ENCODE results near the gene SULT1A3. TPM values are rescaled to one million over a fixed set of nuclear protein-coding genes. Genes with fewer than 3 reads are reported as not detected.

SULT1A3 gene
- total and polyA plus RNA-seq, 2 donors (not counting 1 experiment from before 2014, with no cell fraction given), result 33.2 to 36.8 TPM

DNA sequence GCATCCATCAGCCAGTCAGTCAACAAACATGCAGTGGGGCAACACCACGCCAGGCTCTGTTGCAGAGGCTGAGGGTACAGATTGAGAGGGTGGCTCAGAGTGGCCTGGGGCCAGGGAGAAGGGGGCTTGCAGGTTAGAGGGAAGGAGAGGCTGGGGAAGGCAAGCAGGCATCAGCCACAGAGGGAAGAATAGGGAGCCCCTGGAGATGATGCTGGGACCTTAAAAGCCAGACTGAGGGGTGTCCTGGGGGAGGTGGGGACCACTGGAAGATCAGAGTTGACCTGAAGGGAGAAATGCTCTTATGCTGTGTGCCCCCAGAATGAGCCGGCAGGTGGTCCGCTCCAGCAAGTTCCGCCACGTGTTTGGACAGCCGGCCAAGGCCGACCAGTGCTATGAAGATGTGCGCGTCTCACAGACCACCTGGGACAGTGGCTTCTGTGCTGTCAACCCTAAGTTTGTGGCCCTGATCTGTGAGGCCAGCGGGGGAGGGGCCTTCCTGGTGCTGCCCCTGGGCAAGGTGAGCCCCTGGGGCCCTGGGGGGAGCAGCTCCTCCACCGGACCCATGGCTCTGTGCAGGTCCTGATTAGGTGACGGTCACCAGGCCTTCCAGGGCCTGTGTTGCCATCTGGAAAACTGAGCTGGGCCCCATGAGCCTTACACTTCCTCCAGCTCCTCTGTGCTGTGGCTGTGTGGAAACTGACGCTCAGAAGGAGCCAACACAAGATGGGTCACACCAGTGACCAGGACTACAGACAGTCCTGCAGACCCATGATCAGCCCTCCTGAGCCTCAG, 14.0 kb upstream of the SULT1A3 start:
- peaks cover 42% of the 10 kb centered on the region for H4K20me1 ChIP-seq (ENCODE audit: control insufficient read depth, insufficient read depth, low read length, poor library complexity, severe bottlenecking)
- H3K36me3 ChIP-seq (replicated peaks in 1 of 2; ENCODE audit: control extremely low read depth in 1 of 2, control insufficient read depth in 1 of 2, extremely low read depth in 1 of 2, insufficient read depth in 2 of 2, low read length in 1 of 2), result peaks cover 0 to 42% of the 10 kb centered on the region in 2 experiments
- H3K4me2 ChIP-seq (replicated peaks; ENCODE audit: low read depth, low read length, poor library complexity, severe bottlenecking), result peak overlapping the region; percentile 97
- peaks cover 40 to 48% of the 10 kb centered on the region in 2 donors for H3K4me1 ChIP-seq (ENCODE audit: control insufficient read depth in 2 of 2, insufficient read depth in 2 of 2, low read length in 2 of 2)
- H3K4me3 ChIP-seq (ENCODE audit: control extremely low read depth in 1 of 5, extremely low read depth in 1 of 5, insufficient read depth in 1 of 5, low read depth in 2 of 5, low read length in 4 of 5), result peak overlapping the region; percentile 44 to 99 (median 97)
- ChIA-PET POLR2A (interaction anchor here (0.6 to 4.9 kb wide), 14 partner anchors 19 to 843 kb away, joined by 3 to 97 read pairs (median 4); partner anchors contain the start of genes ALDOA, MAPK3, SEPTIN1 and TBX6), CTCF (interaction anchor here (1.2 to 4.8 kb wide), 4 partner anchors 93 to 245 kb away, joined by 4 to 49 read pairs (median 4); partner anchors contain the start of genes ALDOA, DCTPP1 and TBX6)
- H3K27me3 ChIP-seq (replicated peaks in 1 of 4; ENCODE audit: control extremely low read depth in 1 of 4, control insufficient read depth in 3 of 4, insufficient read depth in 4 of 4, low read length in 3 of 4), result no peaks in the 10 kb centered on the region
- peaks cover 46% of the 10 kb centered on the region for H3K79me2 ChIP-seq (ENCODE audit: control insufficient read depth, insufficient read depth, low read length)
- intact Hi-C loops (cut with micrococcal nuclease), result no loop called here
- Mint-ChIP-seq H3K4me1 (peaks cover 46% of the 10 kb centered on the region), H3K4me3 (peak overlapping the region; percentile 90), H3K27ac (peak overlapping the region; percentile 99), H3K27me3 (no peaks in the 10 kb centered on the region), H3K9me3 (ENCODE audit: insufficient read depth) (no peaks in the 10 kb centered on the region)
- H3K9me3 ChIP-seq (ENCODE audit: control extremely low read depth in 1 of 3, control insufficient read depth in 2 of 3, insufficient read depth in 1 of 3, low read length in 2 of 3), result no peaks in the 10 kb centered on the region
- H3K27ac ChIP-seq (ENCODE audit: low read length in 2 of 2), result peak overlapping the region; percentile 78 to 87
- peak overlapping the region; percentile 98 for H3K9ac ChIP-seq (ENCODE audit: low read length)
- DNase-seq (no peak), ATAC-seq (ENCODE audit: low read depth) (no peak)
- 17% methylated on average over 13 of the region's 13 CpGs for whole genome bisulfite sequencing (ENCODE audit: insufficient coverage)
- H2AFZ ChIP-seq (ENCODE audit: insufficient read depth, low read depth, low read length, poor library complexity, severe bottlenecking), result peak overlapping the region; percentile 2
- TF ChIP-seq, protein P1, sequence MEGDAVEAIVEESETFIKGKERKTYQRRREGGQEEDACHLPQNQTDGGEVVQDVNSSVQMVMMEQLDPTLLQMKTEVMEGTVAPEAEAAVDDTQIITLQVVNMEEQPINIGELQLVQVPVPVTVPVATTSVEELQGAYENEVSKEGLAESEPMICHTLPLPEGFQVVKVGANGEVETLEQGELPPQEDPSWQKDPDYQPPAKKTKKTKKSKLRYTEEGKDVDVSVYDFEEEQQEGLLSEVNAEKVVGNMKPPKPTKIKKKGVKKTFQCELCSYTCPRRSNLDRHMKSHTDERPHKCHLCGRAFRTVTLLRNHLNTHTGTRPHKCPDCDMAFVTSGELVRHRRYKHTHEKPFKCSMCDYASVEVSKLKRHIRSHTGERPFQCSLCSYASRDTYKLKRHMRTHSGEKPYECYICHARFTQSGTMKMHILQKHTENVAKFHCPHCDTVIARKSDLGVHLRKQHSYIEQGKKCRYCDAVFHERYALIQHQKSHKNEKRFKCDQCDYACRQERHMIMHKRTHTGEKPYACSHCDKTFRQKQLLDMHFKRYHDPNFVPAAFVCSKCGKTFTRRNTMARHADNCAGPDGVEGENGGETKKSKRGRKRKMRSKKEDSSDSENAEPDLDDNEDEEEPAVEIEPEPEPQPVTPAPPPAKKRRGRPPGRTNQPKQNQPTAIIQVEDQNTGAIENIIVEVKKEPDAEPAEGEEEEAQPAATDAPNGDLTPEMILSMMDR (IDR thresholded peaks at IDR 0.05), result no peak
- no peak for TF ChIP-seq EZH2 (IDR thresholded peaks at IDR 0.05; ENCODE audit: borderline replicate concordance, insufficient read depth, low read depth, low read length, poor library complexity, severe bottlenecking)
